Suprapubic skin (tissue), 4 donors: ENCODE results near the gene WDR36. TPM values are rescaled to one million over a fixed set of nuclear protein-coding genes. Genes with fewer than 3 reads are reported as not detected.

Experiments
- DNase-seq, 2 donors: peaks; one replicate each; pipeline ENCODE4 v3.0.0-alpha.2; 2019; ENCODE audit warnings: low spot score in 2 of 2
- H3K27ac ChIP-seq: fragments of 200-600 bp; sonication (generic); one replicate; pipeline ENCODE4 v1.5.1; 2019
- H3K27me3 ChIP-seq: fragments of 200-600 bp; sonication (generic); one replicate; pipeline ENCODE4 v1.5.1; 2019
- H3K36me3 ChIP-seq: fragments of 200-600 bp; sonication (generic); one replicate; pipeline ENCODE4 v1.5.1; 2019
- H3K4me1 ChIP-seq: fragments of 200-600 bp; sonication (generic); one replicate; pipeline ENCODE4 v1.5.1; 2019
- H3K4me3 ChIP-seq: fragments of 200-600 bp; sonication (generic); one replicate; pipeline ENCODE4 v1.5.1; 2019; ENCODE audit warnings: mild to moderate bottlenecking
- H3K9me3 ChIP-seq: fragments of 200-600 bp; sonication (generic); one replicate; pipeline ENCODE4 v1.5.1; 2019
- EP300 ChIP-seq: sonication (generic); formaldehyde crosslinking; IDR thresholded peaks from one replicate; pipeline ENCODE4 v1.6.1; 2017; ENCODE audit warnings: antibody characterized with exemption
- POLR2A ChIP-seq, 2 donors: fragments of 450-650 bp; IDR thresholded peaks; one replicate each; pipeline ENCODE4 v1.6.1; 2017; ENCODE audit warnings: antibody characterized with exemption in 2 of 2, mild to moderate bottlenecking in 2 of 2, moderate library complexity in 2 of 2
- POLR2AphosphoS5 ChIP-seq, 3 donors: sonication (generic); formaldehyde crosslinking; IDR thresholded peaks; one replicate each; pipeline ENCODE4 v1.6.1; 2017; ENCODE audit warnings: antibody characterized with exemption in 3 of 3
- WGBS: methylation state at CpG from one replicate; pipeline ENCODE4 v1.1.5; 2018; 5-methylcytosine and 5-hydroxymethylcytosine counted together
- total RNA-seq, 4 donors: library from RNA; depleted of rRNA; stranded (reverse); fragments of >200 nt; gene quantifications; one replicate each; pipeline ENCODE4 v1.1.0, GENCODE V29; 2016
- TF ChIP-seq, protein P1 (sequence below), 2 donors: fragments of 200-600 bp in 1 of 2; fragments of 450-650 bp in 1 of 2; sonication (generic) in 1 of 2; IDR thresholded peaks; one replicate each; pipeline ENCODE4 v1.5.1; 2016 to 2019; ENCODE audit warnings: antibody characterized with exemption in 2 of 2, mild to moderate bottlenecking in 1 of 2, moderate library complexity in 1 of 2

WDR36 gene
- total RNA-seq, 4 donors from 2014 or later = 20.0 to 32.2 (median 26.2) TPM

- no peaks in the 10 kb centered on the region for H3K9me3 ChIP-seq
- TF ChIP-seq POLR2A (IDR thresholded peaks at IDR 0.05) = no peak
- TF ChIP-seq POLR2AphosphoS5 (IDR thresholded peaks at IDR 0.05) = no peak
- TF ChIP-seq, protein P1, sequence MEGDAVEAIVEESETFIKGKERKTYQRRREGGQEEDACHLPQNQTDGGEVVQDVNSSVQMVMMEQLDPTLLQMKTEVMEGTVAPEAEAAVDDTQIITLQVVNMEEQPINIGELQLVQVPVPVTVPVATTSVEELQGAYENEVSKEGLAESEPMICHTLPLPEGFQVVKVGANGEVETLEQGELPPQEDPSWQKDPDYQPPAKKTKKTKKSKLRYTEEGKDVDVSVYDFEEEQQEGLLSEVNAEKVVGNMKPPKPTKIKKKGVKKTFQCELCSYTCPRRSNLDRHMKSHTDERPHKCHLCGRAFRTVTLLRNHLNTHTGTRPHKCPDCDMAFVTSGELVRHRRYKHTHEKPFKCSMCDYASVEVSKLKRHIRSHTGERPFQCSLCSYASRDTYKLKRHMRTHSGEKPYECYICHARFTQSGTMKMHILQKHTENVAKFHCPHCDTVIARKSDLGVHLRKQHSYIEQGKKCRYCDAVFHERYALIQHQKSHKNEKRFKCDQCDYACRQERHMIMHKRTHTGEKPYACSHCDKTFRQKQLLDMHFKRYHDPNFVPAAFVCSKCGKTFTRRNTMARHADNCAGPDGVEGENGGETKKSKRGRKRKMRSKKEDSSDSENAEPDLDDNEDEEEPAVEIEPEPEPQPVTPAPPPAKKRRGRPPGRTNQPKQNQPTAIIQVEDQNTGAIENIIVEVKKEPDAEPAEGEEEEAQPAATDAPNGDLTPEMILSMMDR (IDR thresholded peaks at IDR 0.05) = no peak
- TF ChIP-seq EP300 = no peak
- no peak for DNase-seq
- no peak overlapping the region for H3K27ac ChIP-seq
- 32% methylated on average over 42 of the region's 42 CpGs for WGBS
- H3K27me3 ChIP-seq = peaks cover 40% of the 10 kb centered on the region
- peak overlapping the region; percentile 20 for H3K4me3 ChIP-seq
- peaks cover 36% of the 10 kb centered on the region for H3K4me1 ChIP-seq
- H3K36me3 ChIP-seq = no peaks in the 10 kb centered on the region
Observed at GRCh38 chr5:111070272-111071134, 21.6 kb upstream of the WDR36 start.

DNA sequence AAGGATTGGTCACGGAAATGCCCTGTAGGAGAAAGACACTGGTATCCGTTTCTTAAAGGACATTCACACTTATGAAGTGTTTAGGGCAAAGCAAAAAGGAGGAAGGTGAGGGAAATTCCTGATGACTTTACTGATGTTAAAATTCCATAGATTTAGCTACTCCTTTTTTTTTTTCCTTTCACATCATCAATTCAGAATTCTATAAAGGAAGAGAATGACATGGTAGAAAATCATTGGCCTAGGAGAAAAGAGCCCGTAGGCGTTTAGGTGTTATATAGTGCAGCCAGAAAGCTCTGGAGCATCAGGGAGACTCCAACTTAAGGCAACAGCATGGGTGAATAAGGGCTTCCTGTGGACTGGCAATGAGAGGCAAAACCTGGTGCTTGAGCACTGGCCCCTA lies 20.7 kb upstream of the WDR36 start, which contains the start of gene TSLP:
Gene TSLP, plus strand, starts transcription at position 301 of the 400 bp plus-strand sequence. CDS start 178 bp downstream, outside the sequence.
- peak within 1 kb of the TSS; percentile 61 for H3K4me3 ChIP-seq
- peaks cover 39% of the 10 kb centered on the region for H3K4me1 ChIP-seq
- peaks cover 40% of the 10 kb centered on the region for H3K27me3 ChIP-seq
- H3K36me3 ChIP-seq = no peaks in the 10 kb centered on the region
- no peak within 1 kb of the TSS for H3K27ac ChIP-seq
- WGBS = 90% methylated on average over 4 of the region's 4 CpGs
- no peak for DNase-seq
- TF ChIP-seq EP300 = no peak
- TF ChIP-seq, protein P1 (IDR thresholded peaks at IDR 0.05) = no peak
- TF ChIP-seq POLR2A (IDR thresholded peaks at IDR 0.05) = no peak
- no peak for TF ChIP-seq POLR2AphosphoS5 (IDR thresholded peaks at IDR 0.05)
- no peaks in the 10 kb centered on the region for H3K9me3 ChIP-seq

DNA sequence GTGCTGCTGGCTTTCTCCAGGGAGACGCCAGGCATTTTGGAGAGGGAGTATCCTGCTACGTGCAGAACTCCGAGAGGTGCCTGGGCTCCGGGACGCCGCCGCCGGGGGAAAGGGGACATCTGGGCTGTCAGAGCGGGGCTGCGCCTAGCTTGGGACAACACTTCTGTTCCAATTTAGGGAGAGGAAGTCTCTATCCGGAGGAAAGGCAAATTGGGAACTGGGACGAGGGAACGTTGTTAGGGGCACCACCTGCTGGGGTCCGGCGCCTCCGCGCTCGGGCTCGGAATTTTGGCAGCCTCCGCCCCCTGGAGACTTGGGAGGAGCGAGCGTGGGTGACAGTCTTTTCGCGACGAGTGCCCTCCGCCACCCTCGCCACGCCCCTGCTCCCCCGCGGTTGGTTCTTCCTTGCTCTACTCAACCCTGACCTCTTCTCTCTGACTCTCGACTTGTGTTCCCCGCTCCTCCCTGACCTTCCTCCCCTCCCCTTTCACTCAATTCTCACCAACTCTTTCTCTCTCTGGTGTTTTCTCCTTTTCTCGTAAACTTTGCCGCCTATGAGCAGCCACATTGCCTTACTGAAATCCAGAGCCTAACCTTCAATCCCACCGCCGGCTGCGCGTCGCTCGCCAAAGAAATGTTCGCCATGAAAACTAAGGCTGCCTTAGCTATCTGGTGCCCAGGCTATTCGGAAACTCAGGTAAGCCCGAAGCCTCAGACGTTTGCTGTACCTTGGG lies 19.0 kb upstream of the WDR36 start:
- WGBS = under 1% methylated on average over 38 of the region's 44 CpGs
- TF ChIP-seq POLR2AphosphoS5 (IDR thresholded peaks at IDR 0.05) (no peak), POLR2A (IDR thresholded peaks at IDR 0.05) (no peak), EP300 (no peak)
- TF ChIP-seq, protein P1 (IDR thresholded peaks at IDR 0.05) = no peak
- Histone ChIP-seq H3K27ac (no peak overlapping the region), H3K36me3 (no peaks in the 10 kb centered on the region), H3K27me3 (peaks cover 31% of the 10 kb centered on the region), H3K4me3 (peak overlapping the region; percentile 61), H3K4me1 (peaks cover 39% of the 10 kb centered on the region), H3K9me3 (no peaks in the 10 kb centered on the region)
- DNase-seq = peak; percentile 75 to 80

DNA sequence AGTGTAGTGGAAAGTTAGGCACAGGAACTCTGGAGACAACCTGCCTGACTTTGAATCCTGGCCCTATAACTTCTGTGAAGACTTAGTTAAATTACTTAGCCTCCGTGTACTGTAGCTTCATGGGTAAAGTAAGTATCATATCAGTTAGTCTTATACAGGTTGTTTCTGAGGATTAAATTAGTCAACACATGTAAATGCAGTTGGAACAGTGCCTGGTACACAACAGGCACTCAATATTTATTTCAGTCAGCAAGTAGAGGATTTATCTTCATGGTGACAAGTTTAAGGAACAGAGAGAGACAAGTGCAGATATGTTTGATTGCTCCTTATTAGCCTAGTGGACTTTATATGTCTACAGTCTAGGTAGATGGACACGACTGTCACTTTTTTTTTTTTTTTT lies 17.9 kb upstream of the WDR36 start:
- peaks cover 24% of the 10 kb centered on the region for H3K27me3 ChIP-seq
- DNase-seq = no peak
- peak overlapping the region; percentile 61 for H3K4me3 ChIP-seq
- TF ChIP-seq POLR2AphosphoS5 (IDR thresholded peaks at IDR 0.05) = no peak
- no peak for TF ChIP-seq EP300
- TF ChIP-seq, protein P1 (IDR thresholded peaks at IDR 0.05) = no peak
- TF ChIP-seq POLR2A (IDR thresholded peaks at IDR 0.05) = no peak
- no peak overlapping the region for H3K27ac ChIP-seq
- H3K4me1 ChIP-seq = peaks cover 39% of the 10 kb centered on the region
- no peaks in the 10 kb centered on the region for H3K9me3 ChIP-seq
- H3K36me3 ChIP-seq = no peaks in the 10 kb centered on the region
- 71% methylated on average over 2 of the region's 2 CpGs for WGBS

- Histone ChIP-seq H3K27ac (no peak overlapping the region), H3K27me3 (peaks cover 11% of the 10 kb centered on the region), H3K9me3 (no peaks in the 10 kb centered on the region), H3K36me3 (no peaks in the 10 kb centered on the region), H3K4me3 (no peak overlapping the region), H3K4me1 (peaks cover 33% of the 10 kb centered on the region)
- no peak for DNase-seq
- TF ChIP-seq EP300 (no peak), POLR2A (IDR thresholded peaks at IDR 0.05) (no peak), POLR2AphosphoS5 (IDR thresholded peaks at IDR 0.05) (no peak)
- TF ChIP-seq, protein P1 (IDR thresholded peaks at IDR 0.05) = no peak
Observed at GRCh38 chr5:111075520-111075919, 16.6 kb upstream of the WDR36 start.
